Heart left ventricle (tissue), 16 donors: ENCODE data around the gene ESRRA. TPM values are rescaled to one million over a fixed set of nuclear protein-coding genes. Genes with fewer than 3 reads are reported as not detected.

Source experiments
- ATAC-seq, 4 donors: fragments of 200-7000 bp; cut with Tn5 transposase; one replicate each; pipeline ENCODE4 v1.9.1; 2020 to 2022; ENCODE audit warnings: moderate library complexity in 4 of 4, mild to moderate bottlenecking in 3 of 4, moderate number of reproducible peaks in 1 of 4
- DNase-seq, 5 donors: peaks; one replicate each; pipeline ENCODE4 v3.0.0-alpha.2; 2020
- H3K27ac ChIP-seq, 12 donors: fragments of 200-600 bp; sonication (generic) in 4 of 12; one replicate each; pipeline versions ENCODE4 v1.5.0 to v1.8.0; 2016 to 2022; ENCODE audit warnings: mild to moderate bottlenecking in 2 of 12
- H3K27me3 ChIP-seq, 9 donors: fragments of 200-600 bp; sonication (generic) in 2 of 9; one replicate each; pipeline versions ENCODE4 v1.5.1 to v1.8.0; 2016 to 2022; ENCODE audit warnings: mild to moderate bottlenecking in 3 of 9
- H3K36me3 ChIP-seq, 9 donors: fragments of 200-600 bp; sonication (generic) in 2 of 9; one replicate each; pipeline versions ENCODE4 v1.5.0 to v1.8.0; 2018 to 2022; ENCODE audit warnings: mild to moderate bottlenecking in 2 of 9
- H3K4me1 ChIP-seq, 12 donors: fragments of 200-600 bp; sonication (generic) in 4 of 12; one replicate each; pipeline versions ENCODE4 v1.5.0 to v1.8.0; 2016 to 2022; ENCODE audit warnings: mild to moderate bottlenecking in 3 of 12
- H3K4me3 ChIP-seq, 12 donors: fragments of 200-600 bp; sonication (generic) in 4 of 12; one replicate each; pipeline versions ENCODE4 v1.5.0 to v1.8.0; 2017 to 2022; ENCODE audit warnings: mild to moderate bottlenecking in 9 of 12, moderate library complexity in 4 of 12
- H3K9me3 ChIP-seq, 12 donors: fragments of 200-600 bp; sonication (generic) in 4 of 12; one replicate each; pipeline versions ENCODE4 v1.5.0 to v1.8.0; 2016 to 2022; ENCODE audit warnings: mild to moderate bottlenecking in 1 of 12
- CTCF ChIP-seq, 12 donors: fragments of 200-600 bp; sonication (generic) in 4 of 12; IDR thresholded peaks; one replicate each; pipeline versions ENCODE4 v1.5.0 to v1.8.0; 2018 to 2022; ENCODE audit warnings: antibody characterized with exemption in 12 of 12, mild to moderate bottlenecking in 5 of 12
- POLR2A ChIP-seq, 2 donors: fragments of 450-650 bp; IDR thresholded peaks; one replicate each; pipeline ENCODE4 v1.6.1; 2017; ENCODE audit warnings: antibody characterized with exemption in 2 of 2, mild to moderate bottlenecking in 2 of 2, moderate library complexity in 2 of 2
- WGBS, 4 donors: extraction: QIAGEN DNeasy Blood & Tissue Kit in 2 of 4; methylation state at CpG; one replicate each; pipeline versions ENCODE4 v1.1.5 to v1.1.7; 2013 to 2018; 5-methylcytosine and 5-hydroxymethylcytosine counted together
- intact Hi-C, 10 donors: fragments of 100-400 bp; cut with DNase I; formaldehyde crosslinking; loops; one replicate each; pipeline versions ENCODE4 v1.11.1 to v1.14.2; 2022
- polyA plus RNA-seq, 2 donors: library from polyadenylated mRNA; stranded (reverse); fragments of 200-250 nt; gene quantifications; one replicate each; pipeline ENCODE4 v1.2.3, GENCODE V29; 2013
- total RNA-seq, 9 donors: library from RNA; depleted of rRNA in 2 of 9; stranded (reverse); fragments of >200 nt in 2 of 9; fragmentation: NEBNext Ultra II Directional in 3 of 9; extraction: Animal tissue kit (Norgen Biotek cat#: 25700) in 3 of 9; gene quantifications; one replicate each; pipeline versions ENCODE4 v1.1.0 to v1.2.4, GENCODE V29; 2016 to 2023
- donor health status: ischemic (EF 13 %, LVEDD 7.1; RV severe dilation, severe dysfunction).
- donor health status: healthy with polysubstance abuse.
- donor health status: DM: no; HTN: yes; CAD: no.
- donor health status: DM: no; HTN: no; CAD: no.
- donor health status: ischemic (EF 25% LVEDD 6.9; RV normal size, moderate dysfunction).
- donor health status: ischemic (EF 25% LVEDD 5.7; RV mildly dilated, moderate dysfunction).
- donor health status: healthy.
- donor health status: DM: yes; HTN: yes; CAD: no.
- donor health status: ischemic (EF 35%, LVEDD 5.7; RV mildly dilated, moderate dysfunction).
- donor health status: nonischemic (EF 11% LVEDD 7.7; RV severe dilation, severe dysfunction).
- donor health status: DM: yes; HTN: yes; CAD: no.
- donor health status: PGD.
- donor health status: ischemic (EF 29% LVEDD 5.4; RV normal size, mild dysfunction).
- donor health status: nonischemic (EF 23%, LVEDD 6.1; RV moderate dilation, normal function).

Gene ESRRA
- total and polyA plus RNA-seq, 11 donors = 94.0 to 291 (median 186) TPM

DNA sequence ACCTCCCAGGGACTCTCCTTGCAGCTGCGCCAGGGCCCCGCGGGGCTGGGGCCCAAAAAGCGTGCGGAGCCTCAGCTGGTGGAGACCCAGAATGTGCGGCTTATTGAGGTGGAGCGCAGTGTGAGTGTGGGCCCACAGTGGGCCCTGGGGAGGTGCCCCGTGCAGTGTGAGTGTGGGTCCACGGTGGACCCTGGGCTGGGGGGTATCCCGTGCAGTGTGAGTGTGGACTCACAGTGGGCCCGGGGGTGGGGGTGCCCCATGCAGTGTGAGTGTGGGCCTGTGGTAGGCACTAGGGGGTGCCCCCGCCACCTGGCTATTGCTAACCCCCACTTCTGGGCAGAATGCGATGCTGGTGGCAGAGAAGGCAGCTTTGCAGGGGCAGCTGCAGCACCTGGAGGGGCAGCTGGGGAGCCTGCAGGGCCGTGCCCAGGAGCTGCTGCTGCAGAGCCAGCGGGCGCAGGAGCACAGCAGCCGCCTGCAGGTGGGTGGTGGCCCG is 45.9 kb downstream of the ESRRA start:
- Histone ChIP-seq H3K9me3 (no peaks in the 10 kb centered on the region), H3K4me3 (no peak overlapping the region), H3K27me3 (no peaks in the 10 kb centered on the region), H3K27ac (no peak overlapping the region), H3K4me1 (peaks cover 0 to 19% (median 9%) of the 10 kb centered on the region in 12 donors), H3K36me3 (peaks cover 0 to 5% (median 0%) of the 10 kb centered on the region in 9 donors)
- ATAC-seq (no peak), DNase-seq (peak in 1 of 5 donors; percentile 25)
- intact Hi-C loops = loop anchor here in 2 of 10 donors (5.0 to 10.0 kb wide), 2 partner anchors 34 to 304 kb away; partner anchors contain the start of genes PRDX5 (in 1 of the 2) and TRMT112 (in 1 of the 2)
- 87 to 91% (median 90%) methylated on average over 12 to 18 of the region's 18 CpGs for WGBS, 4 donors
- no peak for TF ChIP-seq POLR2A (IDR thresholded peaks at IDR 0.05)
- TF ChIP-seq CTCF (IDR thresholded peaks at IDR 0.05) = no peak

DNA sequence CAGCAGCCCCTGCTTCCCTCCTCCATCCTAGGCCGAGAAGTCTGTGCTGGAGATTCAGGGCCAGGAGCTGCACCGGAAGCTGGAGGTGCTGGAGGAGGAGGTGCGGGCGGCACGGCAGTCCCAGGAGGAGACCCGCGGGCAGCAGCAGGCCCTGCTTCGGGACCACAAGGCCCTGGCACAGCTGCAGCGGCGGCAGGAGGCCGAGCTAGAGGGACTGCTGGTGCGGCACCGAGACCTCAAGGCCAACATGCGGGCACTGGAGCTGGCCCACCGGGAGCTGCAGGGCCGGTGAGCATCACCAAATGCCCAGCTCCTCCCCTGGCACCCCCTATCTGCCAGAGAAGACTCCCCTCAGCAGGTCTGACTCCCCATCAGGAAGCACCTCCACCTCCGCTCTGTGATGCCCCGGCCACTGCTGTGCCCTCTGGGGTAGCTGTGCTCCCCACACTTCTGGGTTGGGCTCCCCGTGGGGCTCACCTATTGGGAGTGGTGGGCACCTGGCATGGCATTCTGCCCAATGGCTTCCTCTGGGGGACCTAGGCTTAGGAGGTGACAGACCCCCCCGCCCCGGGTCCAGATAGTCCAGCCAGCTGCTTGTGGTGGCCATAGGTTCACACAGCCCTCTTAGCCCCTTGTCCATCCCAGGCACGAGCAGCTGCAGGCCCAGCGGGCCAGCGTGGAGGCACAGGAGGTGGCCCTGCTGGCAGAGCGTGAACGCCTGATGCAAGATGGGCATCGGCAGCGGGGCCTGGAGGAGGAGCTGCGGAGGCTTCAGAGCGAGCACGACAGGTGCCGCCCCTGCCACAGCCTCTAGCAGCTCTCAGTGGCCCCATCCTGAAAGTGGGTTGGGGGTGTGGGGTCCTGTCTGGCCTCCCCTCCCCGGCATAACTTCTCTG is 47.0 kb downstream of the ESRRA start:
- Histone ChIP-seq H3K36me3 (peaks cover 0 to 5% (median 0%) of the 10 kb centered on the region in 9 donors), H3K4me1 (peaks cover 0 to 23% (median 10%) of the 10 kb centered on the region in 12 donors), H3K27me3 (no peaks in the 10 kb centered on the region), H3K9me3 (no peaks in the 10 kb centered on the region), H3K27ac (no peak overlapping the region), H3K4me3 (no peak overlapping the region)
- 92 to 95% (median 93%) methylated on average over 26 to 33 of the region's 33 CpGs for WGBS, 4 donors
- ATAC-seq = no peak
- TF ChIP-seq CTCF (IDR thresholded peaks at IDR 0.05) = no peak
- TF ChIP-seq POLR2A (IDR thresholded peaks at IDR 0.05) = no peak
- intact Hi-C loops = loop anchor here in 2 of 10 donors (5.0 to 10.0 kb wide), 2 partner anchors 35 to 302 kb away; partner anchors contain the start of genes PRDX5 (in 1 of the 2) and TRMT112 (in 1 of the 2)
- DNase-seq = no peak

DNA sequence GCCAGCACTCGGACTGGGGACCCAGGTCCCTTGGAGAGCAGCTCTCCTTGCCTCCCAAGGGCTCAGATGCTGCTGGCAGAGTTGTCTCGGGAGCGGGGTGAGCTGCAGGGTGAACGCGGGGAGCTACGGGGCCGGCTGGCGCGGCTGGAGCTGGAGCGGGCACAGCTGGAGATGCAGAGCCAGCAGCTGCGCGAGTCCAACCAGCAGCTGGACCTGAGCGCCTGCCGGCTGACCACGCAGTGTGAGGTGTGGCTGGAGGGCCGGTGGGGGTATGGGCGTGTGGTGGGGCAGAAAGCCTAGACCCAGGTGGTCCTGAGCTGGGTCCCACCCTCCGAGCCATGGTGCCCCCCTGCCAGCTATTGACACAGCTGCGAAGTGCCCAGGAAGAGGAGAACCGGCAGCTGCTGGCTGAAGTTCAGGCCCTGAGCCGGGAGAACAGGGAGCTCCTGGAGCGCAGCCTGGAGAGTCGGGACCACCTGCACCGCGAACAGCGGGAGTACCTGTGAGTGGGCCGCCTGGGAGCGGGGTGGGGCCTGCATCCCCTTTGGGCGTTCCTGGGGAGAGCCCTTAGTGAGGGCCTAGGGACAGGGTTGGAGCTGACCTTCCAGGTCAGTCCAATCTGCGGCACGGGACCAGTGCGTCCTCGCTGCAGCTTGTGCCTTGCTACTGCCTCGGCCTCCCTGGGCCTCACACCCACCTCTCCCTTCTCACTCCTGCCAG is 47.8 kb downstream of the ESRRA start:
- ATAC-seq (no peak), DNase-seq (no peak)
- no peaks in the 10 kb centered on the region for H3K9me3 ChIP-seq
- H3K4me1 ChIP-seq = peaks cover under 1 to 31% (median 16%) of the 10 kb centered on the region in 12 donors
- WGBS, 4 donors = 90 to 92% (median 90%) methylated on average over 21 to 34 of the region's 34 CpGs
- intact Hi-C loops = loop anchor here in 2 of 10 donors (5.0 to 10.0 kb wide), 2 partner anchors 36 to 302 kb away; partner anchors contain the start of genes PRDX5 (in 1 of the 2) and TRMT112 (in 1 of the 2)
- H3K4me3 ChIP-seq = no peak overlapping the region
- no peaks in the 10 kb centered on the region for H3K27me3 ChIP-seq
- TF ChIP-seq POLR2A (IDR thresholded peaks at IDR 0.05) (no peak), CTCF (IDR thresholded peaks at IDR 0.05) (no peak)
- peaks cover 0 to 5% (median 0%) of the 10 kb centered on the region in 9 donors for H3K36me3 ChIP-seq
- no peak overlapping the region for H3K27ac ChIP-seq
